Keratinocyte (primary cell): Measurements from ENCODE around the gene ATP8A1. TPM values are rescaled to one million over a fixed set of nuclear protein-coding genes. Genes with fewer than 3 reads are reported as not detected.

Experiments used
- DNase-seq: peaks from one replicate; pipeline ENCODE4 v3.0.0-alpha.2; 2011; ENCODE audit warnings: low read depth, missing footprints, low spot score
- FAIRE-seq: peaks from 2 replicates; lab custom pipeline; 2011; peaks lifted over from hg19 to GRCh38; lab: Jason Lieb, UNC
- H2AFZ ChIP-seq: 2 replicates; pipeline ENCODE4 v1.6.0; 2012; ENCODE audit warnings: low read length, control low read depth, inconsistent platforms; ENCODE audit not compliant: control insufficient read depth
- H3K27ac ChIP-seq: 2 replicates; pipeline ENCODE4 v1.5.1; 2011; ENCODE audit warnings: low read length; ENCODE audit not compliant: control insufficient read depth, insufficient read depth
- H3K27me3 ChIP-seq: 3 replicates; pipeline ENCODE4 v1.6.0; 2011; ENCODE audit warnings: low read length; ENCODE audit not compliant: control insufficient read depth, insufficient read depth; ENCODE audit errors: extremely low read depth
- H3K36me3 ChIP-seq, 2 experiments: 2 replicates in 1 of 2; 3 replicates in 1 of 2; pipeline ENCODE4 v1.5.1; 2011; ENCODE audit warnings: low read length in 2 of 2, mild to moderate bottlenecking in 1 of 2; ENCODE audit not compliant: control insufficient read depth in 2 of 2, insufficient read depth in 2 of 2; ENCODE audit errors: extremely low read depth in 1 of 2
- H3K4me1 ChIP-seq: 3 replicates; pipeline ENCODE4 v1.5.1; 2011; ENCODE audit warnings: low read length; ENCODE audit not compliant: control insufficient read depth, insufficient read depth; ENCODE audit errors: extremely low read depth
- H3K4me2 ChIP-seq: 3 replicates; pipeline ENCODE4 v1.6.0; 2011; ENCODE audit warnings: low read depth, low read length; ENCODE audit not compliant: control insufficient read depth, insufficient read depth; ENCODE audit errors: extremely low read depth
- H3K4me3 ChIP-seq, 3 experiments: fragments of 200-600 bp in 1 of 3; sonication (generic) in 1 of 3; 2 replicates in 2 of 3; 3 replicates in 1 of 3; pipeline ENCODE4 v1.5.1; 2011 to 2016; ENCODE audit warnings: low read length in 3 of 3, mild to moderate bottlenecking in 3 of 3, control low read depth in 2 of 3, inconsistent platforms in 1 of 3, low read depth in 1 of 3, mixed read lengths in 1 of 3, mixed run types in 1 of 3, moderate library complexity in 1 of 3; ENCODE audit not compliant: control insufficient read depth in 2 of 3, insufficient read depth in 2 of 3; ENCODE audit errors: extremely low read depth in 1 of 3
- H3K79me2 ChIP-seq: 2 replicates; pipeline ENCODE4 v1.6.0; 2012; ENCODE audit warnings: low read length; ENCODE audit not compliant: control insufficient read depth, insufficient read depth
- H3K9ac ChIP-seq: 3 replicates; pipeline ENCODE4 v1.6.0; 2011; ENCODE audit warnings: low read length; ENCODE audit not compliant: control insufficient read depth, insufficient read depth; ENCODE audit errors: extremely low read depth
- H3K9me1 ChIP-seq: 3 replicates; pipeline ENCODE4 v1.6.0; 2011; ENCODE audit warnings: low read length; ENCODE audit not compliant: control insufficient read depth, insufficient read depth; ENCODE audit errors: extremely low read depth
- H3K9me3 ChIP-seq: 2 replicates; pipeline ENCODE4 v1.5.1; 2012; ENCODE audit warnings: low read depth, low read length; ENCODE audit not compliant: control insufficient read depth
- H4K20me1 ChIP-seq: 3 replicates; pipeline ENCODE4 v1.6.0; 2011; ENCODE audit warnings: low read length; ENCODE audit not compliant: control insufficient read depth, insufficient read depth; ENCODE audit errors: extremely low read depth
- CTCF ChIP-seq, 3 experiments: IDR thresholded peaks in 1 of 3; conservative IDR thresholded peaks in 1 of 3; optimal IDR thresholded peaks in 1 of 3; 2 replicates in 2 of 3; 3 replicates in 1 of 3; pipeline versions ENCODE3 to v1.5.1; 2011; ENCODE audit warnings: low read length in 3 of 3, mild to moderate bottlenecking in 3 of 3, moderate library complexity in 2 of 3, control low read depth in 1 of 3, inconsistent platforms in 1 of 3; ENCODE audit not compliant: insufficient read depth in 2 of 3; ENCODE audit errors: extremely low read depth in 1 of 3
- EZH2 ChIP-seq: IDR thresholded peaks from one replicate; pipeline ENCODE4 v1.6.1; 2012; ENCODE audit warnings: inconsistent platforms, mild to moderate bottlenecking, low read length, moderate library complexity
- dilution Hi-C: fragments of 300-500 bp; cut with MboI; formaldehyde crosslinking; loops from one replicate; pipeline ENCODE4 v1.7.0; 2020; ENCODE audit warnings: low sequenced_read_pairs; ENCODE audit not compliant: extremely low pct_ligation_motif_present
- polyA plus RNA-seq, 5 experiments: library from polyadenylated mRNA; depleted of rRNA in 3 of 5; stranded (reverse) in 3 of 5; stranded (forward) in 1 of 5; unstranded in 1 of 5; fragments of >200 nt; gene quantifications; 1 replicate in 1 of 5; 2 replicates in 3 of 5; 3 replicates in 1 of 5; pipeline versions ENCODE4 v1.2.1 to v1.2.3, GENCODE V29; 2011 to 2012; ENCODE audit warnings: missing spikeins in 2 of 5, low read depth in 1 of 5, low replicate concordance in 1 of 5

The ATP8A1 gene
- polyA plus RNA-seq, 1 donor (not counting 4 experiments of a cell fraction or from before 2014, with no cell fraction given) = 0.20 TPM

- FAIRE-seq = no peak
- no peaks in the 10 kb centered on the region for H4K20me1 ChIP-seq
- no peak overlapping the region for H2AFZ ChIP-seq
Measured at GRCh38 chr4:42397635-42398170, 259.2 kb downstream of the ATP8A1 start.

GRCh38 chr4:42396752-42397634 is 259.9 kb downstream of the ATP8A1 start, which contains the start of gene SHISA3:
SHISA3 (plus strand) TSS chr4:42397488; CDS start chr4:42398057, 569 bp downstream.
- no peak within 1 kb of the TSS for H3K9ac ChIP-seq
- dilution Hi-C loops = no loop called here
- H3K36me3 ChIP-seq = no peaks in the 10 kb centered on the region
- TF ChIP-seq CTCF (optimal IDR thresholded peaks at IDR 0.05 in 1 of 3, IDR thresholded peaks at IDR 0.05 in 1 of 3, conservative IDR thresholded peaks at IDR 0.05 in 1 of 3; ENCODE audit: extremely low read depth in 1 of 3, insufficient read depth in 2 of 3, low read length in 3 of 3) = no peak
- peak; percentile 76 for TF ChIP-seq EZH2
- H3K4me3 ChIP-seq = peak within 1 kb of the TSS in 2 of 3 experiments; percentile 7 to 29
- no peak within 1 kb of the TSS for H2AFZ ChIP-seq
- H4K20me1 ChIP-seq = no peaks in the 10 kb centered on the region
- H3K4me2 ChIP-seq = peak within 1 kb of the TSS; percentile 51
- no peak for DNase-seq
- no peak within 1 kb of the TSS for H3K27ac ChIP-seq
- no peaks in the 10 kb centered on the region for H3K79me2 ChIP-seq
- H3K4me1 ChIP-seq = no peaks in the 10 kb centered on the region
- no peaks in the 10 kb centered on the region for H3K9me1 ChIP-seq
- no peak for FAIRE-seq
- H3K9me3 ChIP-seq = no peaks in the 10 kb centered on the region
- peaks cover 55% of the 10 kb centered on the region for H3K27me3 ChIP-seq

More at GRCh38 chr4:42397635-42398170, 259.2 kb downstream of the ATP8A1 start:
- DNase-seq = no peak
- Histone ChIP-seq H3K4me1 (no peaks in the 10 kb centered on the region), H3K36me3 (no peaks in the 10 kb centered on the region), H3K4me3 (peak overlapping the region in 1 of 3 experiments; percentile 29), H3K9ac (no peak overlapping the region), H3K9me1 (no peaks in the 10 kb centered on the region), H3K27me3 (peaks cover 55% of the 10 kb centered on the region), H3K27ac (no peak overlapping the region), H3K9me3 (no peaks in the 10 kb centered on the region), H3K79me2 (no peaks in the 10 kb centered on the region), H3K4me2 (peak overlapping the region; percentile 51)
- TF ChIP-seq EZH2 (no peak), CTCF (optimal IDR thresholded peaks at IDR 0.05 in 1 of 3, IDR thresholded peaks at IDR 0.05 in 1 of 3, conservative IDR thresholded peaks at IDR 0.05 in 1 of 3; ENCODE audit: extremely low read depth in 1 of 3, insufficient read depth in 2 of 3, low read length in 3 of 3) (no peak)
- dilution Hi-C loops = no loop called here
